GM19438 (cell line): Measurements from ENCODE around the gene LCN9.

Experiments
- ATAC-seq: cut with Tn5 transposase; IDR thresholded peaks from one replicate; pipeline ENCODE4 v1.9.1; 2021; ENCODE audit warnings: low read depth; ENCODE audit not compliant: unreplicated experiment

The LCN9 gene

DNA sequence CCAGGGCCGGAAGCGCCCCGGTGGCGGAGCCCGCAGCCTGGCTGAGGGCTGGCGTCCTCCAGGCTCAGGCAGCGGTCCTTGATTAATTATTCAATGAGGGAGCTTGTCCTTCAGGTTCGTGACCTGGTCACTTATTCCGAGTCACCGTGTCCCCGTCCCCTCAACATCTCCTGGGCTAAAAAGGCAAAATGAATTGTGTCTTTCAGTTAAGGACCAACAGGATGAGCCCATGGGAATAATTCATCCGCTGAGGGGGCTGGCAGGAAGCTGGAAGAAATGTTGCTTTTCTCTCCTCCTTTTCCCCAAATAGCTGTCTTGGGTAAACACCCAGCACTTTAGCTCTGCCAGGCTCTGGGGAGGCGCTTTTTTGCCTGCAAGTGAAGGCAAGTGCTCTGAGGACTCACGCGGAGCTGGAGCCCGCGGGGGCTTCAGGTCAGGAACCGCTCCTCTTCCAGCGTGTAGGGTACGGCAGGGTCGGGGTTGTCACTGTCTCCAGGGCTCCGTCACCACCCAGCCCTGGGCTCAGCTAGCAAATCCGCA lies 52.0 kb downstream of the LCN9 start:
- no peak for ATAC-seq

DNA sequence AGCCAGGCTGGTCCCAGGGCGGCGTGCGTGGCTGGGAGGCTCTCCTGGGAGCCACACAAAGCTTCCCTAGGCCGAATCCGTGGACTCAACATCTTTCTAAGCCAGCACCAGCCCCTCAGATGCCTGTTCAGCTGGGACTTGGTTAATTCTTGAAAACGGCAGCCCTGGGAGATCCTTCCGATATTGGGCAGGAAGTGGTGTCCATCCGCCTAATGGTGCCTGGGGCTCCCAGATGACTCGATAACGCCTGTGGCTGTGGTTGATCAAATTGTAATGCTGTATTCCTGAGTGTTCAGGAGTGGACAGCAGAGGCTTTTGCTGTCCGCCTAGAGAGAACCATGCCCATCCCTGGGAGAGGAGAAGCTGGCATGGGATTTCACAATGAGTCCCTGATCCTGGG lies 52.9 kb downstream of the LCN9 start:
- ATAC-seq = no peak
